NOMO-1 treated with dmso at 0.1 percent for 144 hours (cell line): ENCODE measurements around the gene SLC6A18.
"Not testable (repeated sequence)": the region's sequence is repeated elsewhere in the genome, so short reads cannot be mapped to it uniquely, and the experiment has no call there.

Experiments used
- DNase-seq: peaks from one replicate; lab custom pipeline; 2025; ENCODE audit not compliant: unreplicated experiment; lab: John Stamatoyannopoulos, UW

SLC6A18 gene

GRCh38 chr5:1252681-1253080 lies 27.5 kb downstream of the SLC6A18 start:
- no peak for DNase-seq

GRCh38 chr5:1253456-1254105 lies 28.4 kb downstream of the SLC6A18 start:
- DNase-seq: no peak

GRCh38 chr5:1254196-1254595 lies 29.0 kb downstream of the SLC6A18 start:
- DNase-seq: no peak

- DNase-seq: no peak
Measured at GRCh38 chr5:1255081-1255561, 29.9 kb downstream of the SLC6A18 start.

- DNase-seq: no peak
Measured at GRCh38 chr5:1256776-1257175, 31.6 kb downstream of the SLC6A18 start.

GRCh38 chr5:1257363-1257762 lies 32.2 kb downstream of the SLC6A18 start:
- DNase-seq: no peak

- DNase-seq: no peak
Measured at GRCh38 chr5:1257841-1258240, 32.7 kb downstream of the SLC6A18 start.

GRCh38 chr5:1259806-1260480 lies 34.8 kb downstream of the SLC6A18 start:
- no peak for DNase-seq

- DNase-seq: no peak
Measured at GRCh38 chr5:1261643-1262042, 36.5 kb downstream of the SLC6A18 start.

GRCh38 chr5:1262381-1262780 lies 37.2 kb downstream of the SLC6A18 start:
- DNase-seq: no peak

- no peak for DNase-seq
Measured at GRCh38 chr5:1264211-1264610, 39.0 kb downstream of the SLC6A18 start.

- no peak for DNase-seq
Measured at GRCh38 chr5:1265026-1265425, 39.8 kb downstream of the SLC6A18 start.

GRCh38 chr5:1265461-1266455 lies 40.6 kb downstream of the SLC6A18 start:
- DNase-seq: no peak

GRCh38 chr5:1266791-1267190 lies 41.6 kb downstream of the SLC6A18 start:
- DNase-seq: no peak

GRCh38 chr5:1267464-1267863 lies 42.3 kb downstream of the SLC6A18 start:
- not testable (repeated sequence) for DNase-seq

GRCh38 chr5:1268056-1268455 lies 42.9 kb downstream of the SLC6A18 start:
- DNase-seq: no peak

- no peak for DNase-seq
Measured at GRCh38 chr5:1268666-1269065, 43.5 kb downstream of the SLC6A18 start.

- no peak for DNase-seq
Measured at GRCh38 chr5:1270426-1270825, 45.2 kb downstream of the SLC6A18 start.

GRCh38 chr5:1270933-1271914 lies 46.0 kb downstream of the SLC6A18 start:
- no peak for DNase-seq

- DNase-seq: no peak
Measured at GRCh38 chr5:1272201-1272600, 47.0 kb downstream of the SLC6A18 start.
